HEK293 (cell line): ENCODE measurements around the gene RPSA.

ENCODE experiments used
- CTCF ChIA-PET: fragments of 350-600 bp; formaldehyde crosslinking; extraction: SDS; loops from one replicate; lab custom pipeline; 2021; ENCODE audit warnings: antibody characterized with exemption; lab: Yijun Ruan, JAX
- POLR2A ChIA-PET: fragments of 300-600 bp; formaldehyde crosslinking; extraction: SDS; loops from one replicate; lab custom pipeline; 2020; ENCODE audit warnings: antibody characterized with exemption, inconsistent platforms; lab: Yijun Ruan, JAX
- H3K27ac ChIP-seq: fragments of 200-500 bp; sonication (Bioruptor generic); 2 replicates; pipeline ENCODE4 v1.5.1; 2014; ENCODE audit warnings: low read depth, low read length, control low read depth, inconsistent platforms; ENCODE audit errors: extremely low read depth
- H3K36me3 ChIP-seq, 2 experiments: fragments of 200-500 bp in 1 of 2; sonication (Bioruptor generic) in 1 of 2; 1 replicate in 1 of 2; 2 replicates in 1 of 2; pipeline ENCODE4 v1.5.1; 2014 to 2017; ENCODE audit warnings: inconsistent platforms in 2 of 2, low read length in 2 of 2; ENCODE audit not compliant: control insufficient read depth in 2 of 2, insufficient read depth in 1 of 2
- H3K4me1 ChIP-seq: fragments of 200-500 bp; sonication (Bioruptor generic); 2 replicates; pipeline ENCODE4 v1.5.1; 2014; ENCODE audit warnings: mild to moderate bottlenecking, low read length, inconsistent platforms; ENCODE audit not compliant: control insufficient read depth, insufficient read depth
- H3K4me3 ChIP-seq: 2 replicates; pipeline ENCODE4 v1.5.1; 2011; ENCODE audit warnings: low read depth, mild to moderate bottlenecking, control low read depth, low read length, moderate library complexity
- H3K9me3 ChIP-seq: fragments of 200-500 bp; sonication (Bioruptor generic); 2 replicates; pipeline ENCODE4 v1.5.1; 2014; ENCODE audit warnings: low read depth, low read length, inconsistent platforms; ENCODE audit not compliant: control insufficient read depth, insufficient read depth
- FEZF1 ChIP-seq: fragments of 450-650 bp; formaldehyde crosslinking; IDR thresholded peaks from 2 replicates; pipeline ENCODE4 v1.5.1; 2016; ENCODE audit warnings: missing biosample characterization, missing genetic modification characterization
- GLI2 ChIP-seq: fragments of 450-650 bp; formaldehyde crosslinking; IDR thresholded peaks from 2 replicates; pipeline ENCODE4; 2017; ENCODE audit warnings: missing biosample characterization, missing genetic modification characterization, low read depth, borderline replicate concordance
- HOXC10 ChIP-seq: sonication (generic); formaldehyde crosslinking; IDR thresholded peaks from 2 replicates; pipeline ENCODE4 v1.8.1; 2023; ENCODE audit warnings: mild to moderate bottlenecking, missing genetic modification reagents
- KLF9 ChIP-seq: fragments of 450-650 bp; formaldehyde crosslinking; IDR thresholded peaks from 2 replicates; pipeline ENCODE4 v1.5.1; 2016; ENCODE audit warnings: missing biosample characterization, missing genetic modification characterization, low read depth
- OSR2 ChIP-seq: fragments of 450-650 bp; formaldehyde crosslinking; IDR thresholded peaks from 2 replicates; pipeline ENCODE4 v1.5.1; 2016; ENCODE audit warnings: missing biosample characterization, missing genetic modification characterization
- PBX3 ChIP-seq: sonication (generic); formaldehyde crosslinking; IDR thresholded peaks from 2 replicates; pipeline ENCODE4 v1.8.1; 2022; ENCODE audit warnings: mild to moderate bottlenecking, moderate library complexity, missing genetic modification reagents
- TSHZ1 ChIP-seq: fragments of 450-650 bp; formaldehyde crosslinking; IDR thresholded peaks from 2 replicates; pipeline ENCODE4 v1.5.1; 2016; ENCODE audit warnings: missing biosample characterization, missing genetic modification characterization, borderline replicate concordance
- ZFP3 ChIP-seq: fragments of 450-650 bp; formaldehyde crosslinking; IDR thresholded peaks from 2 replicates; pipeline ENCODE4 v1.5.1; 2016; ENCODE audit warnings: low read depth, missing biosample characterization, missing genetic modification characterization
- ZFP41 ChIP-seq: fragments of 450-650 bp; formaldehyde crosslinking; IDR thresholded peaks from 2 replicates; pipeline ENCODE4 v1.5.1; 2016; ENCODE audit warnings: missing biosample characterization, missing genetic modification characterization, borderline replicate concordance
- ZFP69B ChIP-seq: fragments of 450-650 bp; formaldehyde crosslinking; IDR thresholded peaks from 2 replicates; pipeline ENCODE4 v1.5.1; 2016; ENCODE audit warnings: missing biosample characterization, missing genetic modification characterization
- ZNF155 ChIP-seq: fragments of 450-650 bp; formaldehyde crosslinking; IDR thresholded peaks from 2 replicates; pipeline ENCODE4 v1.5.1; 2016; ENCODE audit warnings: missing biosample characterization, missing genetic modification characterization
- ZNF157 ChIP-seq: fragments of 450-650 bp; formaldehyde crosslinking; IDR thresholded peaks from 2 replicates; pipeline ENCODE4 v1.5.1; 2016; ENCODE audit warnings: missing biosample characterization, missing genetic modification characterization
- ZNF184 ChIP-seq: fragments of 450-650 bp; IDR thresholded peaks from 2 replicates; pipeline ENCODE4 v1.5.1; 2018; ENCODE audit warnings: missing biosample characterization, mild to moderate bottlenecking, missing genetic modification characterization
- ZNF214 ChIP-seq: fragments of 450-650 bp; formaldehyde crosslinking; IDR thresholded peaks from 2 replicates; pipeline ENCODE4 v1.5.1; 2017; ENCODE audit warnings: missing biosample characterization, mild to moderate bottlenecking, missing genetic modification characterization, borderline replicate concordance
- ZNF404 ChIP-seq: fragments of 450-650 bp; formaldehyde crosslinking; IDR thresholded peaks from 2 replicates; pipeline ENCODE4 v1.5.1; 2017; ENCODE audit warnings: missing biosample characterization, missing genetic modification characterization
- ZNF423 ChIP-seq: fragments of 450-650 bp; formaldehyde crosslinking; IDR thresholded peaks from 2 replicates; pipeline ENCODE4 v1.5.1; 2016; ENCODE audit warnings: missing biosample characterization, missing genetic modification characterization
- ZNF473 ChIP-seq: fragments of 450-650 bp; formaldehyde crosslinking; IDR thresholded peaks from 2 replicates; pipeline ENCODE4 v1.5.1; 2017; ENCODE audit warnings: missing biosample characterization, missing genetic modification characterization
- ZNF513 ChIP-seq: fragments of 450-650 bp; IDR thresholded peaks from 2 replicates; pipeline ENCODE4 v1.5.1; 2018; ENCODE audit warnings: missing biosample characterization, missing genetic modification characterization
- ZNF529 ChIP-seq: fragments of 450-650 bp; formaldehyde crosslinking; IDR thresholded peaks from 2 replicates; pipeline ENCODE4 v1.5.1; 2017; ENCODE audit warnings: missing genetic modification characterization, missing biosample characterization; ENCODE audit not compliant: insufficient replicate concordance
- ZNF560 ChIP-seq: fragments of 450-650 bp; formaldehyde crosslinking; IDR thresholded peaks from 2 replicates; pipeline ENCODE4 v1.5.1; 2017; ENCODE audit warnings: missing biosample characterization, missing genetic modification characterization, borderline replicate concordance
- ZNF585B ChIP-seq: fragments of 450-650 bp; formaldehyde crosslinking; IDR thresholded peaks from 2 replicates; pipeline ENCODE4 v1.5.1; 2016; ENCODE audit warnings: missing biosample characterization, missing genetic modification characterization
- ZNF600 ChIP-seq: fragments of 450-650 bp; formaldehyde crosslinking; IDR thresholded peaks from 2 replicates; pipeline ENCODE4 v1.5.1; 2016; ENCODE audit warnings: missing biosample characterization, missing genetic modification characterization
- ZNF623 ChIP-seq: fragments of 450-650 bp; formaldehyde crosslinking; IDR thresholded peaks from 2 replicates; pipeline ENCODE4 v1.5.1; 2016; ENCODE audit warnings: missing biosample characterization, missing genetic modification characterization
- ZNF626 ChIP-seq: fragments of 450-650 bp; sonication (Bioruptor Pico); formaldehyde crosslinking; IDR thresholded peaks from 2 replicates; pipeline ENCODE4 v1.5.1; 2018; ENCODE audit warnings: missing biosample characterization, missing genetic modification characterization, inconsistent platforms
- ZNF654 ChIP-seq: fragments of 450-650 bp; formaldehyde crosslinking; IDR thresholded peaks from 2 replicates; pipeline ENCODE4 v1.5.1; 2016; ENCODE audit warnings: low read depth, missing biosample characterization, missing genetic modification characterization
- ZNF664 ChIP-seq: fragments of 450-650 bp; formaldehyde crosslinking; IDR thresholded peaks from 2 replicates; pipeline ENCODE4 v1.5.1; 2016; ENCODE audit warnings: missing biosample characterization, missing genetic modification characterization
- ZNF670 ChIP-seq: fragments of 450-650 bp; formaldehyde crosslinking; IDR thresholded peaks from 2 replicates; pipeline ENCODE4 v1.5.1; 2016; ENCODE audit warnings: missing biosample characterization, missing genetic modification characterization, low read depth
- ZNF76 ChIP-seq: fragments of 450-650 bp; formaldehyde crosslinking; IDR thresholded peaks from 2 replicates; pipeline ENCODE4; 2016; ENCODE audit warnings: low read depth, missing biosample characterization, missing genetic modification characterization, borderline replicate concordance

Gene RPSA

DNA sequence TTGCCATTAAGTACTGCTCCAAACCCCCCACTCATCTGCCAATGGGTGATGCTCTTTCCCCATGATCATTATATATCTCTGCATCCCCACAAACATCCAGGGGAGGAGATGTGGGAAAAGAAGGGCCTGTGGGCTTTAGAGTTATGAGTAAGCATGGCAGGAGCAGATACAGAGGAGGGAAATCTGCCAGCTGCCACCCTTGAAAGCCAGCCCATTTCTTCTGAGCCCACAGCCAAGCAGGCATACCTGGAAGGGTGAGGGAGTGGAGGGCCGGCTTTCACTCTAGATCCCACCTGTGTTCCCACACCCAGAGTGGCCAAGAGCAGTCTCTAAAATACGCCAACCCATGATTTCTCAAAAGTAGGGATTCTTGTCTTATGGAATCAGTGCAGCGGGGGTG lies 25.1 kb upstream of the RPSA start:
- Histone ChIP-seq H3K27ac (no peak overlapping the region), H3K36me3 (peaks cover 0 to 4% of the 10 kb centered on the region in 2 experiments; a peak in 1 of 3 replicates), H3K4me3 (no peak overlapping the region), H3K4me1 (no peaks in the 10 kb centered on the region), H3K9me3 (no peaks in the 10 kb centered on the region)
- TF ChIP-seq ZFP3 (tag by site-specific recombination) (no peak), OSR2 (no peak), ZNF404 (tag by site-specific recombination) (no peak), ZFP69B (no peak), PBX3 (CRISPR knock-in tag) (no peak), TSHZ1 (tag by site-specific recombination) (no peak), KLF9 (tag by site-specific recombination) (no peak), ZNF473 (tag by site-specific recombination) (no peak), ZNF529 (tag by site-specific recombination) (no peak), FEZF1 (tag by site-specific recombination) (no peak), ZNF626 (tag by site-specific recombination) (no peak), ZNF560 (no peak), ZFP41 (no peak)
- POLR2A ChIA-PET, result no interaction called here
- CTCF ChIA-PET, result interaction anchor here (0.8 to 1.6 kb wide), 2 partner anchors 92 to 93 kb away, joined by 3 to 6 read pairs; no protein-coding TSS in a partner anchor

GRCh38 chr3:39383045-39383880 lies 23.3 kb upstream of the RPSA start, which contains the start of gene SLC25A38:
TSS of gene SLC25A38 (plus strand) at chr3:39383370. CDS start at chr3:39383725, 355 bp downstream.
- peak within 1 kb of the TSS; percentile 94 for H3K4me3 ChIP-seq
- H3K9me3 ChIP-seq, result no peaks in the 10 kb centered on the region
- H3K27ac ChIP-seq, result peak within 1 kb of the TSS; percentile 69
- 0 out of 2 replicates have a peak, but pooled peaks cover 3% of the 10 kb centered on the region for H3K4me1 ChIP-seq
- POLR2A ChIA-PET, result interaction anchor here (1.0 kb wide), 1 partner anchor 24 kb away, joined by 4 read pairs; the partner anchor contains the start of gene RPSA
- H3K36me3 ChIP-seq, result peaks cover 0 to 8% of the 10 kb centered on the region in 2 experiments; a peak in 1 of 3 replicates
- CTCF ChIA-PET, result no interaction called here
- TF ChIP-seq ZNF184 (tag by site-specific recombination) (no peak), ZNF623 (tag by site-specific recombination) (no peak), ZNF654 (tag by site-specific recombination) (no peak; the same call in 1 of the 2 replicates), ZNF670 (tag by site-specific recombination) (no peak), FEZF1 (tag by site-specific recombination) (no peak), ZNF664 (tag by site-specific recombination) (no peak), GLI2 (tag by site-specific recombination) (no peak), ZNF560 (no peak), KLF9 (tag by site-specific recombination) (0 out of 2 replicates have a peak, but pooled peaks have one; percentile 33), ZNF513 (no peak), ZNF157 (no peak), ZNF76 (tag by site-specific recombination) (peak; percentile 36; the same call in 1 of the 2 replicates), HOXC10 (no peak), ZNF585B (tag by site-specific recombination) (no peak), ZNF214 (tag by site-specific recombination) (no peak), ZNF155 (tag by site-specific recombination) (no peak), ZNF600 (tag by site-specific recombination) (peak; percentile 61; the same call in 1 of the 2 replicates), ZNF423 (tag by site-specific recombination) (no peak)
